Activated B cell treated with CpG ODN at 0.5 μM for 24 hours (primary cell): ENCODE measurements around the gene JAZF1. TPM values are rescaled to one million over a fixed set of nuclear protein-coding genes. Genes with fewer than 3 reads are reported as not detected.
"Not testable (repeated sequence)": the region's sequence is repeated elsewhere in the genome, so short reads cannot be mapped to it uniquely, and the experiment has no call there.

Experiments used
- ATAC-seq: fragments of 200-7000 bp; cut with Tn5 transposase; one replicate; pipeline ENCODE4 v1.10.0; 2021; ENCODE audit warnings: low read depth, mild to moderate bottlenecking, moderate library complexity
- CTCF ChIA-PET: fragments of 350-600 bp; sonication (Branson Sonifier 250); formaldehyde crosslinking; loops from one replicate; lab custom pipeline; 2021; ENCODE audit warnings: antibody characterized with exemption; lab: Charles Lee
- POLR2A ChIA-PET: fragments of 350-600 bp; sonication (Branson Sonifier 250); formaldehyde crosslinking; loops from one replicate; lab custom pipeline; 2021; ENCODE audit warnings: antibody characterized with exemption; lab: Charles Lee
- DNase-seq: peaks from one replicate; pipeline ENCODE4 v3.0.0; 2022
- H3K27ac Mint-ChIP-seq: one replicate; pipeline ENCODE4 v1.8.0; 2020; ENCODE audit warnings: mixed read lengths
- H3K27me3 Mint-ChIP-seq: one replicate; pipeline ENCODE4 v1.8.0; 2021; ENCODE audit warnings: mixed read lengths
- H3K36me3 Mint-ChIP-seq: one replicate; pipeline ENCODE4 v1.8.0; 2021; ENCODE audit warnings: low read depth, mixed read lengths
- H3K4me1 Mint-ChIP-seq: one replicate; pipeline ENCODE4 v1.8.0; 2021; ENCODE audit warnings: mixed read lengths
- H3K4me3 Mint-ChIP-seq: one replicate; pipeline ENCODE4 v1.8.0; 2020; ENCODE audit warnings: mild to moderate bottlenecking, mixed read lengths
- H3K9me3 Mint-ChIP-seq: one replicate; pipeline ENCODE4 v1.8.0; 2020; ENCODE audit warnings: mixed read lengths
- CTCF ChIP-seq: fragments of 200-600 bp; IDR thresholded peaks from one replicate; pipeline ENCODE4 v1.8.0; 2022; ENCODE audit warnings: antibody characterized with exemption, mild to moderate bottlenecking
- intact Hi-C: fragments of 100-400 bp; cut with micrococcal nuclease; formaldehyde crosslinking; loops from one replicate; pipeline ENCODE4 v1.15.1; 2024
- total RNA-seq: library from RNA; stranded (reverse); gene quantifications from 2 replicates; pipeline ENCODE4 v1.2.3, GENCODE V29; 2022

The JAZF1 gene
- total RNA-seq, 1 donor from 2014 or later: 54.8 TPM

- intact Hi-C loops: loop anchor here (2.0 to 5.0 kb wide), 6 partner anchors 41 to 235 kb away; partner anchors contain the start of gene TAX1BP1
- no peak for ATAC-seq
- H3K36me3 Mint-ChIP-seq: peaks cover 5% of the 10 kb centered on the region
- ChIA-PET CTCF (interaction anchor here (2.5 kb wide), 1 partner anchor 727 kb away, joined by 7 read pairs; no protein-coding TSS in a partner anchor), POLR2A (no interaction called here)
- no peaks in the 10 kb centered on the region for H3K9me3 Mint-ChIP-seq
- no peak for TF ChIP-seq CTCF
- no peak overlapping the region for H3K27ac Mint-ChIP-seq
- peaks cover 68% of the 10 kb centered on the region for H3K4me1 Mint-ChIP-seq
- DNase-seq: no peak
- H3K4me3 Mint-ChIP-seq: no peak overlapping the region
- H3K27me3 Mint-ChIP-seq: no peaks in the 10 kb centered on the region
Measured at GRCh38 chr7:27923642-27923980, 257.0 kb downstream of the JAZF1 start.

GRCh38 chr7:27922907-27923641, 257.5 kb downstream of the JAZF1 start:
- no peaks in the 10 kb centered on the region for H3K9me3 Mint-ChIP-seq
- no peak overlapping the region for H3K4me3 Mint-ChIP-seq
- intact Hi-C loops: loop anchor here (2.0 to 5.0 kb wide), 6 partner anchors 41 to 234 kb away; partner anchors contain the start of gene TAX1BP1
- ATAC-seq (peak; percentile 82), DNase-seq (no peak)
- no peaks in the 10 kb centered on the region for H3K27me3 Mint-ChIP-seq
- H3K36me3 Mint-ChIP-seq: peaks cover 5% of the 10 kb centered on the region
- H3K27ac Mint-ChIP-seq: no peak overlapping the region
- ChIA-PET CTCF (interaction anchor here (0.9 to 2.5 kb wide), 2 partner anchors 138 to 727 kb away, joined by 3 to 7 read pairs; no protein-coding TSS in a partner anchor), POLR2A (interaction anchor here (0.5 kb wide), 1 partner anchor 20 kb away, joined by 4 read pairs; no protein-coding TSS in a partner anchor)
- H3K4me1 Mint-ChIP-seq: peaks cover 73% of the 10 kb centered on the region
- no peak for TF ChIP-seq CTCF

GRCh38 chr7:27922389-27922788, 258.2 kb downstream of the JAZF1 start:
- not testable (repeated sequence) for H3K9me3 Mint-ChIP-seq, DNase-seq, H3K4me3 Mint-ChIP-seq, H3K27me3 Mint-ChIP-seq, ATAC-seq, H3K27ac Mint-ChIP-seq, H3K36me3 Mint-ChIP-seq
- intact Hi-C loops: loop anchor here (2.0 to 5.0 kb wide), 6 partner anchors 40 to 234 kb away; partner anchors contain the start of gene TAX1BP1
- ChIA-PET POLR2A (interaction anchor here (0.5 kb wide), 1 partner anchor 19 kb away, joined by 4 read pairs; no protein-coding TSS in a partner anchor), CTCF (interaction anchor here (0.9 to 2.5 kb wide), 3 partner anchors 137 to 726 kb away, joined by 3 to 7 read pairs (median 3); no protein-coding TSS in a partner anchor)
- peaks cover 79% of the 10 kb centered on the region for H3K4me1 Mint-ChIP-seq

GRCh38 chr7:27921081-27921836, 259.3 kb downstream of the JAZF1 start:
- Mint-ChIP-seq H3K27me3 (no peaks in the 10 kb centered on the region), H3K4me1 (peaks cover 72% of the 10 kb centered on the region)

More at GRCh38 chr7:27921081-27921836, 259.3 kb downstream of the JAZF1 start:
- H3K27ac Mint-ChIP-seq: no peak overlapping the region
- intact Hi-C loops: loop anchor here (1.0 to 5.0 kb wide), 11 partner anchors 11 to 725 kb away; partner anchors contain the start of gene TAX1BP1
- CTCF ChIA-PET: interaction anchor here (0.9 to 3.3 kb wide), 10 partner anchors 10 to 726 kb away, joined by 3 to 26 read pairs (median 3); no protein-coding TSS in a partner anchor
- POLR2A ChIA-PET: interaction anchor here (0.7 kb wide), 3 partner anchors 10 to 1962 kb away, joined by 3 to 6 read pairs (median 4); no protein-coding TSS in a partner anchor
- ATAC-seq (peak; percentile 42), DNase-seq (no peak)
- H3K4me3 Mint-ChIP-seq: no peak overlapping the region
- no peaks in the 10 kb centered on the region for H3K9me3 Mint-ChIP-seq
- no peak for TF ChIP-seq CTCF
- peaks cover 6% of the 10 kb centered on the region for H3K36me3 Mint-ChIP-seq
